ENCODE measurements around the gene LMF2. TPM values are rescaled to one million over a fixed set of nuclear protein-coding genes. Genes with fewer than 3 reads are reported as not detected.

Gene LMF2
- total RNA-seq, 1 experiment from 2014 or later: 56.9 TPM

- no peak for ATAC-seq
- POLR2A ChIA-PET: no interaction called here
- no peaks in the 10 kb centered on the region for H3K36me3 ChIP-seq (ENCODE audit: control insufficient read depth in 1 of 2, insufficient read depth in 2 of 2, low read length in 2 of 2)
- no peak overlapping the region for H3K27ac ChIP-seq (ENCODE audit: low read depth, low read length)
- no peak for DNase-seq (ENCODE audit: low read depth, low spot score)
- no peaks in the 10 kb centered on the region for H3K79me2 ChIP-seq (ENCODE audit: insufficient read depth, low read length)
- CTCF ChIA-PET: no interaction called here
- H3K9me3 ChIP-seq (ENCODE audit: control insufficient read depth in 1 of 2, insufficient read depth in 1 of 2, low read depth in 1 of 2, low read length in 2 of 2): no peaks in the 10 kb centered on the region
- H3K9ac ChIP-seq (ENCODE audit: low read length): no peak overlapping the region
- intact Hi-C loops (cut with micrococcal nuclease): no loop called here
- H3K4me3 ChIP-seq (replicated peaks in 1 of 2; ENCODE audit: low read depth in 1 of 2, low read length in 2 of 2): no peak overlapping the region
- RAD21 ChIA-PET (ENCODE audit: low non-redundant PET in 1 of 2, low total read pairs in 2 of 2, uncharacterized antibody in 2 of 2, unreplicated experiment in 2 of 2): no interaction called here
- peak overlapping the region; percentile 55; the same call in 1 of the 2 replicates for H3K4me2 ChIP-seq (ENCODE audit: low read length)
- H4K20me1 ChIP-seq (ENCODE audit: insufficient read depth): no peaks in the 10 kb centered on the region
- no peaks in the 10 kb centered on the region for H3K27me3 ChIP-seq (ENCODE audit: insufficient read depth, low read length)
- TF ChIP-seq ZNF274 (IDR thresholded peaks at IDR 0.05; ENCODE audit: low read depth, low read length) (no peak), RAD21 (IDR thresholded peaks at IDR 0.05; ENCODE audit: low read depth) (no peak), EZH2 (IDR thresholded peaks at IDR 0.05) (no peak), YY1 (IDR thresholded peaks at IDR 0.05; ENCODE audit: extremely low read depth, insufficient replicate concordance, low read depth, low read length) (no peak), FOSL1 (IDR thresholded peaks at IDR 0.05; ENCODE audit: low read depth) (no peak), ZFX (IDR thresholded peaks at IDR 0.05) (no peak), MAX (IDR thresholded peaks at IDR 0.05) (no peak), POLR2A (IDR thresholded peaks at IDR 0.05; ENCODE audit: borderline replicate concordance, extremely low read depth, insufficient read depth, insufficient read length) (no peak), SRF (IDR thresholded peaks at IDR 0.05; ENCODE audit: low read depth) (no peak), ZBTB33 (IDR thresholded peaks at IDR 0.05; ENCODE audit: extremely low read depth, insufficient replicate concordance, low read length) (no peak), EZH2phosphoT487 (IDR thresholded peaks at IDR 0.05; ENCODE audit: borderline replicate concordance) (no peak), CBX3 (IDR thresholded peaks at IDR 0.05; ENCODE audit: low read depth) (no peak), JUND (IDR thresholded peaks at IDR 0.05) (no peak), CTCF (IDR thresholded peaks at IDR 0.05 in 2 of 3, conservative IDR thresholded peaks at IDR 0.05 in 1 of 3; ENCODE audit: borderline replicate concordance in 1 of 3, insufficient read depth in 1 of 3, low read depth in 2 of 3, low read length in 2 of 3) (no peak), EGR1 (IDR thresholded peaks at IDR 0.05; ENCODE audit: low read depth) (no peak), CEBPB (IDR thresholded peaks at IDR 0.05; ENCODE audit: low read depth) (no peak), SIN3A (IDR thresholded peaks at IDR 0.05; ENCODE audit: low read depth) (no peak), ATF3 (IDR thresholded peaks at IDR 0.05) (no peak), TCF7L2 (IDR thresholded peaks at IDR 0.05; ENCODE audit: borderline replicate concordance, extremely low read depth, insufficient read depth, insufficient read length) (no peak), SP1 (IDR thresholded peaks at IDR 0.05; ENCODE audit: low read depth) (no peak)
- H3K4me1 ChIP-seq (ENCODE audit: control insufficient read depth in 1 of 2, insufficient read depth in 2 of 2, low read length in 2 of 2): peaks cover 13 to 52% of the 10 kb centered on the region in 2 experiments; a peak in 3 of 4 replicates
- no TSS peak for BruUV-seq (replicated peaks)
- H2AFZ ChIP-seq (ENCODE audit: low read depth, low read length, poor library complexity, severe bottlenecking): no peak overlapping the region
- no peaks in the 10 kb centered on the region for H3K9me2 ChIP-seq (ENCODE audit: insufficient read depth)
Measured at GRCh38 chr22:50542416-50542927, 35.0 kb upstream of the LMF2 start.
